K562 (cell line): ENCODE data around the gene NPB. TPM values are rescaled to one million over a fixed set of nuclear protein-coding genes. Genes with fewer than 3 reads are reported as not detected.

ENCODE experiments used
- C11orf30 ChIP-seq: fragments of 450-650 bp; IDR thresholded peaks from 2 replicates; pipeline ENCODE4 v1.6.1; 2016; ENCODE audit warnings: low read depth, mild to moderate bottlenecking
- CHD2 ChIP-seq: IDR thresholded peaks from 2 replicates; pipeline ENCODE4 v1.6.1; 2011; ENCODE audit warnings: low read depth, low read length
- CREM ChIP-seq: IDR thresholded peaks from 2 replicates; pipeline ENCODE4 v1.6.1; 2014; ENCODE audit warnings: antibody characterized with exemption, low read depth
- HNRNPUL1 ChIP-seq: fragments of 200-400 bp; formaldehyde crosslinking; IDR thresholded peaks from 2 replicates; pipeline ENCODE4 v1.6.1; 2017; ENCODE audit warnings: low read length
- ILF3 ChIP-seq: fragments of 450-650 bp; IDR thresholded peaks from 2 replicates; pipeline ENCODE4 v1.6.1; 2018; ENCODE audit warnings: antibody characterized with exemption, mild to moderate bottlenecking, moderate library complexity, borderline replicate concordance
- KLF13 ChIP-seq: fragments of 450-650 bp; IDR thresholded peaks from 2 replicates; pipeline ENCODE4 v1.6.1; 2016; ENCODE audit warnings: missing genetic modification characterization, low read depth, mild to moderate bottlenecking, missing compliant biosample characterization, moderate library complexity, borderline replicate concordance
- MAZ ChIP-seq, 2 experiments: fragments of 450-650 bp in 1 of 2; sonication (generic) in 1 of 2; formaldehyde crosslinking; IDR thresholded peaks in 1 of 2; conservative IDR thresholded peaks in 1 of 2; 2 replicates each; pipeline versions ENCODE4 v1.4.0 to v1.5.0; 2020; ENCODE audit warnings: mild to moderate bottlenecking in 1 of 2, missing genetic modification reagents in 1 of 2
- NELFE ChIP-seq: IDR thresholded peaks from 2 replicates; pipeline ENCODE4 v1.6.1; 2011; ENCODE audit warnings: mild to moderate bottlenecking; ENCODE audit not compliant: insufficient read depth, insufficient read length
- PHF21A ChIP-seq: fragments of 450-650 bp; IDR thresholded peaks from 2 replicates; pipeline ENCODE4 v1.6.1; 2017; ENCODE audit warnings: low read depth, borderline replicate concordance
- POLR2A ChIP-seq: fragments of 450-650 bp; conservative IDR thresholded peaks from 2 replicates; pipeline ENCODE4 v1.6.1; 2016
- POLR2G ChIP-seq: fragments of 200-400 bp; formaldehyde crosslinking; IDR thresholded peaks from 2 replicates; pipeline ENCODE4 v1.6.1; 2017; ENCODE audit warnings: low read depth, mild to moderate bottlenecking, antibody characterized with exemption, low read length, moderate library complexity
- PTBP1 ChIP-seq: fragments of 200-400 bp; formaldehyde crosslinking; IDR thresholded peaks from 2 replicates; pipeline ENCODE4 v1.6.1; 2017; ENCODE audit warnings: low read depth, low read length
- RBFOX2 ChIP-seq: fragments of 200-400 bp; formaldehyde crosslinking; IDR thresholded peaks from 2 replicates; pipeline ENCODE4 v1.6.1; 2017; ENCODE audit warnings: low read depth, mild to moderate bottlenecking, low read length, moderate library complexity
- RHOXF2B ChIP-seq: fragments of 250-450 bp; sonication (Bioruptor Pico); conservative IDR thresholded peaks from 2 replicates; pipeline ENCODE4 v1.5.1; 2021
- SIX5 ChIP-seq, 2 experiments: IDR thresholded peaks; 2 replicates each; pipeline ENCODE4 v1.6.1; 2011; ENCODE audit warnings: low read length in 2 of 2, borderline replicate concordance in 1 of 2, low read depth in 1 of 2, mild to moderate bottlenecking in 1 of 2, moderate library complexity in 1 of 2; ENCODE audit not compliant: insufficient read depth in 1 of 2
- TOE1 ChIP-seq, 2 experiments: fragments of 450-650 bp in 1 of 2; sonication (generic) in 1 of 2; formaldehyde crosslinking in 1 of 2; IDR thresholded peaks; 2 replicates each; pipeline versions ENCODE4 v1.7.1 to v1.8.0; 2016 to 2022; ENCODE audit warnings: borderline replicate concordance in 2 of 2, mild to moderate bottlenecking in 2 of 2, antibody characterized with exemption in 1 of 2, inconsistent platforms in 1 of 2, low read depth in 1 of 2, missing genetic modification reagents in 1 of 2, moderate library complexity in 1 of 2
- ZFPM2 ChIP-seq: fragments of 250-450 bp; sonication (Bioruptor Pico); IDR thresholded peaks from 2 replicates; pipeline ENCODE4 v1.5.1; 2022; ENCODE audit warnings: mild to moderate bottlenecking
- ZFX ChIP-seq: sonication (generic); formaldehyde crosslinking; IDR thresholded peaks from 2 replicates; pipeline ENCODE4 v1.8.0; 2022; ENCODE audit warnings: mild to moderate bottlenecking, missing genetic modification reagents, moderate library complexity
- ZNF354B ChIP-seq: fragments of 250-450 bp; sonication (Bioruptor Pico); IDR thresholded peaks from 2 replicates; pipeline ENCODE4 v1.4.0; 2020
- ZNF717 ChIP-seq: fragments of 250-450 bp; sonication (Bioruptor Pico); IDR thresholded peaks from 2 replicates; pipeline ENCODE4 v1.5.0; 2021
- ZNF764 ChIP-seq: fragments of 250-450 bp; sonication (Bioruptor Pico); IDR thresholded peaks from 2 replicates; pipeline ENCODE4 v1.4.0; 2020; ENCODE audit warnings: low read depth, mild to moderate bottlenecking, moderate library complexity
- polyA plus RNA-seq, 8 experiments: library from polyadenylated mRNA; depleted of rRNA in 4 of 8; stranded (reverse) in 5 of 8; unstranded in 3 of 8; fragments of >200 nt; fragmentation: Nextera tagmentation in 2 of 8; fragmentation: Illumina TruSeq in 1 of 8; extraction: Ambion mirVana in 2 of 8; extraction: Trizol in 1 of 8; gene quantifications; 2 replicates each; pipeline versions ENCODE4 v1.2.1 to v1.2.3, GENCODE V29; 2011 to 2014; ENCODE audit warnings: inconsistent platforms in 1 of 8, missing spikeins in 1 of 8
- total RNA-seq, 7 experiments: library from RNA; depleted of rRNA in 6 of 7; stranded (reverse); fragments of >200 nt in 6 of 7; fragmentation: Illumina TruSeq in 2 of 7; extraction: Trizol in 2 of 7; gene quantifications; 2 replicates each; pipeline versions ENCODE4 v1.2.1 to v1.2.3, GENCODE V29; 2011 to 2021; ENCODE audit warnings: low replicate concordance in 1 of 7
- TF ChIP-seq, protein P1 (sequence below): sonication (generic); formaldehyde crosslinking; IDR thresholded peaks from 2 replicates; pipeline ENCODE4 v1.8.0; 2022; ENCODE audit warnings: missing genetic modification reagents, mild to moderate bottlenecking, moderate library complexity, borderline replicate concordance
- TF ChIP-seq, protein P2 (sequence below): fragments of 250-450 bp; sonication (Bioruptor Pico); IDR thresholded peaks from 2 replicates; pipeline ENCODE4 v1.4.0; 2020; ENCODE audit warnings: borderline replicate concordance

Gene NPB
- total and polyA plus RNA-seq, 9 of the 15 experiments (the other 6 are each of a cell fraction or from before 2014, with no cell fraction given), result 0.03 to 0.61 (median 0.14) TPM; not detected in 2

- TF ChIP-seq POLR2G (peak; percentile 77), ILF3 (peak; percentile 49), RHOXF2B (CRISPR knock-in tag) (peak; percentile 65; the same call in 1 of the 2 replicates), C11orf30 (no peak), ZNF764 (CRISPR knock-in tag) (peak; percentile 43; the same call in 1 of the 2 replicates), NELFE (no peak), ZFX (0 out of 2 replicates have a peak, but pooled peaks have one; percentile 24), HNRNPUL1 (peak; percentile 58), CREM (0 out of 2 replicates have a peak, but pooled peaks have one; percentile 13), POLR2A (peak; percentile 91), MAZ (CRISPR knock-in tag; conservative IDR thresholded peaks at IDR 0.05 in 1 of 2, IDR thresholded peaks at IDR 0.05 in 1 of 2) (peak; percentile 15 to 23; a peak in 1 of 4 replicates), RBFOX2 (peak; percentile 79), CHD2 (0 out of 2 replicates have a peak, but pooled peaks have one; percentile 14), ZNF717 (CRISPR knock-in tag) (peak; percentile 84; the same call in 1 of the 2 replicates), PTBP1 (peak; percentile 90), PHF21A (no peak), TOE1 (IDR thresholded peaks at IDR 0.05; ENCODE audit: borderline replicate concordance) (0 out of 2 replicates have a peak, but pooled peaks have one; percentile 4), TOE1 (CRISPR knock-in tag; IDR thresholded peaks at IDR 0.05; ENCODE audit: borderline replicate concordance, low read depth) (no peak), ZNF354B (no peak), KLF13 (tag) (0 out of 2 replicates have a peak, but pooled peaks have one; percentile 7), ZFPM2 (peak; percentile 3; the same call in 1 of the 2 replicates), SIX5 (IDR thresholded peaks at IDR 0.05; ENCODE audit: borderline replicate concordance in 1 of 2, insufficient read depth in 1 of 2, low read depth in 1 of 2, low read length in 2 of 2) (no peak)
- TF ChIP-seq, protein P1, sequence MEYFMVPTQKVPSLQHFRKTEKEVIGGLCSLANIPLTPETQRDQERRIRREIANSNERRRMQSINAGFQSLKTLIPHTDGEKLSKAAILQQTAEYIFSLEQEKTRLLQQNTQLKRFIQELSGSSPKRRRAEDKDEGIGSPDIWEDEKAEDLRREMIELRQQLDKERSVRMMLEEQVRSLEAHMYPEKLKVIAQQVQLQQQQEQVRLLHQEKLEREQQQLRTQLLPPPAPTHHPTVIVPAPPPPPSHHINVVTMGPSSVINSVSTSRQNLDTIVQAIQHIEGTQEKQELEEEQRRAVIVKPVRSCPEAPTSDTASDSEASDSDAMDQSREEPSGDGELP (CRISPR knock-in tag), result peak; percentile 60
- TF ChIP-seq, protein P2, sequence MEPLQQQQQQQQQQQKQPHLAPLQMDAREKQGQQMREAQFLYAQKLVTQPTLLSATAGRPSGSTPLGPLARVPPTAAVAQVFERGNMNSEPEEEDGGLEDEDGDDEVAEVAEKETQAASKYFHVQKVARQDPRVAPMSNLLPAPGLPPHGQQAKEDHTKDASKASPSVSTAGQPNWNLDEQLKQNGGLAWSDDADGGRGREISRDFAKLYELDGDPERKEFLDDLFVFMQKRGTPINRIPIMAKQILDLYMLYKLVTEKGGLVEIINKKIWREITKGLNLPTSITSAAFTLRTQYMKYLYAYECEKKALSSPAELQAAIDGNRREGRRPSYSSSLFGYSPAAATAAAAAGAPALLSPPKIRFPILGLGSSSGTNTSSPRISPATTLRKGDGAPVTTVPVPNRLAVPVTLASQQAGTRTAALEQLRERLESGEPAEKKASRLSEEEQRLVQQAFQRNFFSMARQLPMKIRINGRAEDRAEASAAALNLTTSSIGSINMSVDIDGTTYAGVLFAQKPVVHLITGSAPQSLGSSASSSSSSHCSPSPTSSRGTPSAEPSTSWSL, result 0 out of 2 replicates have a peak, but pooled peaks have one; percentile 42
These were observed 34.7 kb upstream of the NPB start (continued) for GRCh38 chr17:81867170-81867990.
